ENCODE measurements around the gene SPIRE2.

The SPIRE2 gene

DNA sequence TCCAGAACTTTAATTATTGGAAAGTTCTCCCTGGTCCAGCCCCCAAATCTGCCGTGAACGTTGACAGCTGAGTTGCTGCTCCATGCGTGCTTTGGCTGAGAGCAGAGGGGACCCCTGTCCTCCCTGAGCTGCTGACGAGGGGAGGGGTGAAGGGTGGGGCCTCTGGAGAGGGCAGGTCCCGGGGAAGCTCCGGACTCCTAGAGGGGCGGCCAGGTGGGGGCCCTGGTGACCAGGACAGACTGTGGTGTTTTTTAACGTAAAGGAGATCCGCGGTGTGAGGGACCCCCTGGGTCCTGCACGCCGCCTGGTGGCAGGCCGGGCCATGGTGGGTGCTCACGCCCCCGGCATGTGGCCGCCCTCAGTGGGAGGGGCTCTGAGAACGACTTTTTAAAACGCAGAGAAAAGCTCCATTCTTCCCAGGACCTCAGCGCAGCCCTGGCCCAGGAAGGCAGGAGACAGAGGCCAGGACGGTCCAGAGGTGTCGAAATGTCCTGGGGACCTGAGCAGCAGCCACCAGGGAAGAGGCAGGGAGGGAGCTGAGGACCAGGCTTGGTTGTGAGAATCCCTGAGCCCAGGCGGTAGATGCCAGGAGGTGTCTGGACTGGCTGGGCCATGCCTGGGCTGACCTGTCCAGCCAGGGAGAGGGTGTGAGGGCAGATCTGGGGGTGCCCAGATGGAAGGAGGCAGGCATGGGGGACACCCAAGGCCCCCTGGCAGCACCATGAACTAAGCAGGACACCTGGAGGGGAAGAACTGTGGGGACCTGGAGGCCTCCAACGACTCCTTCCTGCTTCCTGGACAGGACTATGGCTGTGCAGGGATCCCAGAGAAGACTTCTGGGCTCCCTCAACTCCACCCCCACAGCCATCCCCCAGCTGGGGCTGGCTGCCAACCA, 90.4 kb downstream of the SPIRE2 start, which contains the start of gene MC1R:
Gene MC1R (plus strand): TSS at position 410 of the 895 bp plus-strand sequence. CDS start 397 bp downstream, at position 807.
- DNase-seq: no peak

GRCh38 chr16:89919535-89920406, 91.5 kb downstream of the SPIRE2 start:
- DNase-seq: no peak

DNA sequence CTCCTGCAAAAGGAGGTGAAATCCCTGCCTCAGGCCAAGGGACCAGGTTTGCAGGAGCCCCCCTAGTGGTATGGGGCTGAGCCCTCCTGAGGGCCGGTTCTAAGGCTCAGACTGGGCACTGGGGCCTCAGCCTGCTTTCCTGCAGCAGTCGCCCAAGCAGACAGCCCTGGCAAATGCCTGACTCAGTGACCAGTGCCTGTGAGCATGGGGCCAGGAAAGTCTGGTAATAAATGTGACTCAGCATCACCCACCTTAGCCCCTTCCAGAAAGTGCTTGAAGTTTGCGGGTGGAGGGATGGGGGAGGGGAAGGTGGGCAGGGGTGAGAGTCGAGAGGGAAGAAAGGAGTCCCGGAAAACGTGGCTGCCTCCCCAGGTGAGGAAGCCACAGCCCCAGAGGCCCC, 92.4 kb downstream of the SPIRE2 start:
- no peak for DNase-seq

All from kidney glomerular epithelial cell (primary cell).